GM12878 (cell line): ENCODE measurements around the gene TANC1. TPM values are rescaled to one million over a fixed set of nuclear protein-coding genes. Genes with fewer than 3 reads are reported as not detected.

Experiments used
- ATAC-seq: fragments of 200-7000 bp; cut with Tn5 transposase; 3 replicates; pipeline ENCODE4 v1.9.1; 2020; ENCODE audit warnings: mild to moderate bottlenecking, moderate library complexity
- BruUV-seq: library from RNA; stranded (reverse); fragments of 400-500 nt; replicated peaks from 2 replicates; lab custom pipeline; 2021; lab: Mats Ljungman, UMichigan
- CTCF ChIA-PET: fragments of 300-600 bp; sonication (Branson Sonifier 250); formaldehyde crosslinking; extraction: SDS; loops from one replicate; lab custom pipeline; 2021; ENCODE audit warnings: inconsistent platforms; lab: Yijun Ruan, JAX
- POLR2A ChIA-PET: fragments of 350-600 bp; formaldehyde crosslinking; extraction: SDS; loops from one replicate; lab custom pipeline; 2021; ENCODE audit warnings: inconsistent platforms; lab: Charles Lee
- RAD21 ChIA-PET: fragments of 300-600 bp; sonication (Branson Sonifier 250); formaldehyde crosslinking; loops from one replicate; lab custom pipeline; 2023; ENCODE audit warnings: antibody characterized with exemption; ENCODE audit not compliant: unreplicated experiment; lab: Charles Lee
- SMC1A ChIA-PET: fragments of 300-600 bp; sonication (Branson Sonifier 250); formaldehyde crosslinking; loops from one replicate; lab custom pipeline; 2023; ENCODE audit not compliant: unreplicated experiment, uncharacterized antibody; lab: Charles Lee
- DNase-seq: peaks from one replicate; pipeline ENCODE4 v3.0.0-alpha.2; 2011; ENCODE audit warnings: low read depth, low spot score
- FAIRE-seq: peaks from 3 replicates; lab custom pipeline; 2011; peaks lifted over from hg19 to GRCh38; lab: Jason Lieb, UNC
- H2AFZ ChIP-seq: 2 replicates; pipeline ENCODE4 v1.6.0; 2011; ENCODE audit warnings: low read depth, low read length, control low read depth; ENCODE audit not compliant: control insufficient read depth
- H3K27ac ChIP-seq: 2 replicates; pipeline ENCODE4 v1.5.1; 2011; ENCODE audit warnings: control low read depth; ENCODE audit not compliant: control insufficient read depth, insufficient read depth
- H3K27me3 ChIP-seq, 2 experiments: replicated peaks in 1 of 2; 2 replicates each; pipeline versions ENCODE4 v1.6.0 to v1.6.1; 2011; ENCODE audit warnings: low read length in 1 of 2; ENCODE audit not compliant: control insufficient read depth in 2 of 2, insufficient read depth in 2 of 2
- H3K36me3 ChIP-seq, 2 experiments: 2 replicates each; pipeline ENCODE4 v1.5.1; 2011; ENCODE audit warnings: low read length in 1 of 2; ENCODE audit not compliant: control insufficient read depth in 2 of 2, insufficient read depth in 2 of 2
- H3K4me1 ChIP-seq: 2 replicates; pipeline ENCODE4 v1.6.1; 2011; ENCODE audit warnings: mild to moderate bottlenecking, low read length, moderate library complexity, mixed read lengths; ENCODE audit not compliant: control insufficient read depth, insufficient read depth
- H3K4me2 ChIP-seq: 2 replicates; pipeline ENCODE4 v1.6.0; 2011; ENCODE audit warnings: control low read depth; ENCODE audit not compliant: control insufficient read depth, insufficient read depth
- H3K4me3 ChIP-seq: fragments of 200-600 bp; sonication (generic); 2 replicates; pipeline ENCODE4 v1.5.1; 2016
- H3K79me2 ChIP-seq: 2 replicates; pipeline ENCODE4 v1.6.0; 2011; ENCODE audit warnings: low read length; ENCODE audit not compliant: control insufficient read depth, insufficient read depth
- H3K9ac ChIP-seq: 2 replicates; pipeline ENCODE4 v1.8.0; 2011; ENCODE audit warnings: low read length, control low read depth, mixed read lengths; ENCODE audit not compliant: control insufficient read depth, insufficient read depth
- H3K9me3 ChIP-seq: replicated peaks from 3 replicates; pipeline ENCODE4 v1.5.1; 2011; ENCODE audit warnings: mild to moderate bottlenecking, low read length; ENCODE audit not compliant: control insufficient read depth, insufficient read depth
- H4K20me1 ChIP-seq: 2 replicates; pipeline ENCODE4 v1.6.0; 2011; ENCODE audit not compliant: control insufficient read depth, insufficient read depth
- EED ChIP-seq: sonication (generic); IDR thresholded peaks from 2 replicates; pipeline ENCODE4 v1.6.1; 2016; ENCODE audit warnings: antibody characterized with exemption, low read depth
- IRF4 ChIP-seq: IDR thresholded peaks from 2 replicates; pipeline ENCODE4 v1.6.1; 2011; ENCODE audit warnings: low read depth, low read length
- JUNB ChIP-seq: IDR thresholded peaks from 2 replicates; pipeline ENCODE4 v1.6.1; 2016; ENCODE audit warnings: antibody characterized with exemption, mild to moderate bottlenecking
- MLLT1 ChIP-seq: fragments of 450-650 bp; IDR thresholded peaks from 2 replicates; pipeline ENCODE4 v1.6.1; 2016; ENCODE audit warnings: mild to moderate bottlenecking
- NFIC ChIP-seq: IDR thresholded peaks from 2 replicates; pipeline ENCODE4 v1.6.1; 2012; ENCODE audit warnings: low read depth, mild to moderate bottlenecking, inconsistent platforms, low read length, moderate library complexity
- RCOR1 ChIP-seq: conservative IDR thresholded peaks from 2 replicates; pipeline ENCODE4 v1.6.1; 2012; ENCODE audit warnings: low read depth, low read length, improper control_type of control experiment
- RUNX3 ChIP-seq: IDR thresholded peaks from 2 replicates; pipeline ENCODE4 v1.6.1; 2012; ENCODE audit warnings: low read length, inconsistent platforms
- TARDBP ChIP-seq: IDR thresholded peaks from 2 replicates; pipeline ENCODE4 v1.6.1; 2016; ENCODE audit warnings: borderline replicate concordance
- WGBS: methylation state at CpG from one replicate; pipeline ENCODE4 v1.1.6; 2016; ENCODE audit warnings: low lambda C conversion rate; ENCODE audit not compliant: insufficient replicate concordance, insufficient coverage; ENCODE audit errors: missing lambda C conversion rate; 5-methylcytosine and 5-hydroxymethylcytosine counted together
- in situ Hi-C: fragments of 300-500 bp; cut with MboI; formaldehyde crosslinking; loops from 9 replicates; pipeline ENCODE4 v1.14.3; 2018; ENCODE audit warnings: mixed read lengths
- intact Hi-C: fragments of 100-400 bp; cut with micrococcal nuclease; formaldehyde crosslinking; loops from one replicate; pipeline ENCODE4 v1.14.2; 2022; ENCODE audit not compliant: unreplicated experiment
- polyA plus RNA-seq, 11 experiments: library from polyadenylated mRNA; depleted of rRNA in 4 of 11; unstranded in 6 of 11; stranded (reverse) in 5 of 11; fragments of >200 nt; fragmentation: Nextera tagmentation in 4 of 11; fragmentation: Illumina TruSeq in 1 of 11; extraction: Ambion mirVana in 4 of 11; extraction: Trizol in 1 of 11; gene quantifications; 1 replicate in 1 of 11; 2 replicates in 10 of 11; pipeline versions ENCODE4 v1.2.1 to v1.2.3, GENCODE V29; 2011 to 2016; ENCODE audit warnings: inconsistent platforms in 2 of 11, missing spikeins in 2 of 11, low read depth in 1 of 11
- total RNA-seq, 4 experiments: library from RNA; depleted of rRNA in 3 of 4; stranded (reverse); fragments of >200 nt in 3 of 4; fragmentation: Illumina TruSeq in 1 of 4; extraction: Trizol in 1 of 4; gene quantifications; 2 replicates each; pipeline versions ENCODE4 v1.2.1 to v1.2.3, GENCODE V29; 2013 to 2021
- TF ChIP-seq, protein P1 (sequence below): IDR thresholded peaks from 2 replicates; pipeline ENCODE4 v1.6.1; 2012; ENCODE audit warnings: low read length, inconsistent platforms

The TANC1 gene
- total and polyA plus RNA-seq, 10 of the 15 experiments (the other 5 are each of a cell fraction or from before 2014, with no cell fraction given): 0.05 to 5.0 (median 0.34) TPM

- TF ChIP-seq MLLT1 (no peak), RUNX3 (peak; percentile 82), NFIC (peak; percentile 75), JUNB (peak; percentile 48), TARDBP (no peak), EED (peak; percentile 88), IRF4 (0 out of 2 replicates have a peak, but pooled peaks have one; percentile 7)
- TF ChIP-seq, all 136 proteins: peak for 13
These were observed 217.1 kb downstream of the TANC1 start (continued) for GRCh38 chr2:159185401-159186130.

- Histone ChIP-seq H3K79me2 (no peaks in the 10 kb centered on the region), H3K9ac (no peak overlapping the region), H3K4me2 (peak overlapping the region; percentile 34), H3K4me1 (peaks cover 20% of the 10 kb centered on the region), H3K27me3 (no peaks in the 10 kb centered on the region), H3K36me3 (no peaks in the 10 kb centered on the region), H3K9me3 (no peaks in the 10 kb centered on the region), H4K20me1 (no peaks in the 10 kb centered on the region), H3K4me3 (peak overlapping the region; percentile 34; the same call in 1 of the 2 replicates), H2AFZ (no peak overlapping the region), H3K27ac (no peak overlapping the region)
- in situ Hi-C loops (no loop called here), intact Hi-C loops (no loop called here)
- ChIA-PET SMC1A (interaction anchor here (1.3 kb wide), 1 partner anchor 14 kb away, joined by 3 read pairs; no protein-coding TSS in a partner anchor), POLR2A (no interaction called here), RAD21 (interaction anchor here (1.8 kb wide), 1 partner anchor 16 kb away, joined by 4 read pairs; no protein-coding TSS in a partner anchor), CTCF (interaction anchor here (1.0 kb wide), 2 partner anchors 12 to 64 kb away, joined by 3 read pairs; no protein-coding TSS in a partner anchor)
- no TSS peak for BruUV-seq
- DNase-seq: peak; percentile 34
- ATAC-seq: peak; percentile 68
- FAIRE-seq: peak; percentile 54
- TF ChIP-seq RCOR1 (no peak), JUNB (peak; percentile 36; the same call in 1 of the 2 replicates), IRF4 (peak; percentile 41; the same call in 1 of the 2 replicates)
- TF ChIP-seq, protein P1, sequence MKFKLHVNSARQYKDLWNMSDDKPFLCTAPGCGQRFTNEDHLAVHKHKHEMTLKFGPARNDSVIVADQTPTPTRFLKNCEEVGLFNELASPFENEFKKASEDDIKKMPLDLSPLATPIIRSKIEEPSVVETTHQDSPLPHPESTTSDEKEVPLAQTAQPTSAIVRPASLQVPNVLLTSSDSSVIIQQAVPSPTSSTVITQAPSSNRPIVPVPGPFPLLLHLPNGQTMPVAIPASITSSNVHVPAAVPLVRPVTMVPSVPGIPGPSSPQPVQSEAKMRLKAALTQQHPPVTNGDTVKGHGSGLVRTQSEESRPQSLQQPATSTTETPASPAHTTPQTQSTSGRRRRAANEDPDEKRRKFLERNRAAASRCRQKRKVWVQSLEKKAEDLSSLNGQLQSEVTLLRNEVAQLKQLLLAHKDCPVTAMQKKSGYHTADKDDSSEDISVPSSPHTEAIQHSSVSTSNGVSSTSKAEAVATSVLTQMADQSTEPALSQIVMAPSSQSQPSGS: 0 out of 2 replicates have a peak, but pooled peaks have one; percentile 0
- WGBS: 11% methylated on average over 4 of the region's 4 CpGs
These were observed 218.0 kb downstream of the TANC1 start for GRCh38 chr2:159186462-159186861.
